Stimulated activated CD4-positive, alpha-beta T cell treated with anti-CD3 and anti-CD28 coated beads, Interleukin-12 subunit alpha, Interleukin-12 subunit beta, amount 100 ng/mL, for 24 hours (primary cell): Measurements from ENCODE around the gene ZNF326.

ENCODE experiments used
- DNase-seq, 2 experiments: peaks; one replicate each; pipeline ENCODE4 v3.0.0-alpha.2; 2020; ENCODE audit warnings: low read depth in 2 of 2

Gene ZNF326

GRCh38 chr1:89994805-89995597 lies at the start of gene ZNF326:
TSS of gene ZNF326 (plus strand) at chr1:89995110. CDS start at chr1:89995258, 148 bp downstream.
- peak; percentile 87 to 94 for DNase-seq

GRCh38 chr1:89945852-89946476 lies 48.9 kb upstream of the ZNF326 start:
- DNase-seq: no peak

GRCh38 chr1:89946532-89946931 lies 48.4 kb upstream of the ZNF326 start:
- DNase-seq: no peak

GRCh38 chr1:89948722-89949345 lies 46.1 kb upstream of the ZNF326 start:
- no peak for DNase-seq

- DNase-seq: no peak
Observed at GRCh38 chr1:89949991-89950624, 44.8 kb upstream of the ZNF326 start.

GRCh38 chr1:89950703-89951102 lies 44.2 kb upstream of the ZNF326 start:
- no peak for DNase-seq

GRCh38 chr1:89951766-89952604 lies 42.9 kb upstream of the ZNF326 start:
- no peak for DNase-seq

- no peak for DNase-seq
Observed at GRCh38 chr1:89952605-89953130, 42.2 kb upstream of the ZNF326 start.

- peak in 1 of 2 experiments; percentile 6 for DNase-seq
Observed at GRCh38 chr1:89953131-89953626, 41.7 kb upstream of the ZNF326 start.

- no peak for DNase-seq
Observed at GRCh38 chr1:89953929-89954328, 41.0 kb upstream of the ZNF326 start.

- DNase-seq: no peak
Observed at GRCh38 chr1:89954401-89954800, 40.5 kb upstream of the ZNF326 start.

- DNase-seq: no peak
Observed at GRCh38 chr1:89955311-89956205, 39.4 kb upstream of the ZNF326 start.

- DNase-seq: no peak
Observed at GRCh38 chr1:89957107-89957506, 37.8 kb upstream of the ZNF326 start.

- no peak for DNase-seq
Observed at GRCh38 chr1:89958851-89959654, 35.9 kb upstream of the ZNF326 start.

- no peak for DNase-seq
Observed at GRCh38 chr1:89959719-89960118, 35.2 kb upstream of the ZNF326 start.

- DNase-seq: no peak
Observed at GRCh38 chr1:89962024-89962741, 32.7 kb upstream of the ZNF326 start.

GRCh38 chr1:89962742-89963075 lies 32.2 kb upstream of the ZNF326 start:
- DNase-seq: no peak

GRCh38 chr1:89965193-89965768 lies 29.6 kb upstream of the ZNF326 start:
- DNase-seq: no peak
